OCI-LY7 (cell line): ENCODE measurements around the gene OGFRL1. TPM values are rescaled to one million over a fixed set of nuclear protein-coding genes. Genes with fewer than 3 reads are reported as not detected.
A peak's percentile ranks its signal among the peaks of the same experiment; 100 is the strongest.

ENCODE experiments used
- BruUV-seq: library from RNA; stranded (reverse); fragments of 400-500 nt; replicated peaks from 2 replicates; lab custom pipeline; 2021; lab: Mats Ljungman, UMichigan
- CTCF ChIA-PET: fragments of 300-600 bp; sonication (Branson Sonifier 250); formaldehyde crosslinking; loops from one replicate; lab custom pipeline; 2022; ENCODE audit warnings: antibody characterized with exemption; ENCODE audit not compliant: unreplicated experiment; lab: Charles Lee
- POLR2A ChIA-PET: fragments of 300-600 bp; sonication (Branson Sonifier 250); formaldehyde crosslinking; loops from one replicate; lab custom pipeline; 2022; ENCODE audit warnings: antibody characterized with exemption; lab: Charles Lee
- DNase-seq: peaks from one replicate; pipeline ENCODE4 v3.0.0-alpha.2; 2015; ENCODE audit warnings: low spot score
- H2AFZ ChIP-seq: fragments of 200-600 bp; sonication (generic), shearing (Covaris generic); 2 replicates; pipeline ENCODE4 v1.6.1; 2014; ENCODE audit warnings: mild to moderate bottlenecking, antibody characterized with exemption, low read length, moderate library complexity
- H3K27ac ChIP-seq: fragments of 200-600 bp; sonication (generic); 2 replicates; pipeline ENCODE4 v1.5.1; 2014; ENCODE audit warnings: mixed run types, low read depth, mild to moderate bottlenecking, moderate library complexity, low read length, inconsistent platforms; ENCODE audit not compliant: poor library complexity, severe bottlenecking
- H3K36me3 ChIP-seq: fragments of 200-600 bp; sonication (generic); 2 replicates; pipeline ENCODE4 v1.6.1; 2014; ENCODE audit warnings: mild to moderate bottlenecking, antibody characterized with exemption, low read length, moderate library complexity, mixed read lengths; ENCODE audit not compliant: insufficient read depth
- H3K4me1 ChIP-seq: fragments of 200-600 bp; sonication (generic); 2 replicates; pipeline ENCODE4 v1.5.1; 2014; ENCODE audit warnings: mild to moderate bottlenecking, low read length; ENCODE audit not compliant: insufficient read depth, poor library complexity, severe bottlenecking
- H3K4me2 ChIP-seq: fragments of 200-600 bp; sonication (generic); 2 replicates; pipeline ENCODE4 v1.6.1; 2014; ENCODE audit warnings: mild to moderate bottlenecking, low read length
- H3K4me3 ChIP-seq: fragments of 200-600 bp; sonication (generic); 2 replicates; pipeline ENCODE4 v1.5.1; 2014; ENCODE audit warnings: mild to moderate bottlenecking, low read depth, low read length; ENCODE audit not compliant: poor library complexity, severe bottlenecking
- H3K79me2 ChIP-seq: fragments of 200-600 bp; sonication (generic); 2 replicates; pipeline ENCODE4 v1.6.1; 2016; ENCODE audit warnings: low read depth, mild to moderate bottlenecking, low read length, moderate library complexity, mixed read lengths; ENCODE audit not compliant: insufficient read depth
- H3K9me2 ChIP-seq: fragments of 200-600 bp; sonication (generic); 2 replicates; pipeline ENCODE4 v1.6.1; 2016; ENCODE audit warnings: mild to moderate bottlenecking, low read length, mixed read lengths; ENCODE audit not compliant: insufficient read depth
- H3K9me3 ChIP-seq: fragments of 200-600 bp; sonication (generic); 2 replicates; pipeline ENCODE4 v1.6.1; 2014; ENCODE audit warnings: mild to moderate bottlenecking, mixed run types, low read length, mixed read lengths
- H4K20me1 ChIP-seq: fragments of 200-600 bp; sonication (generic); 2 replicates; pipeline ENCODE4 v1.6.1; 2014; ENCODE audit warnings: mild to moderate bottlenecking, antibody characterized with exemption, low read length, moderate library complexity, mixed read lengths; ENCODE audit not compliant: insufficient read depth
- EZH2phosphoT487 ChIP-seq: fragments of 200-600 bp; sonication (generic); IDR thresholded peaks from 2 replicates; pipeline ENCODE4 v1.6.1; 2018; ENCODE audit warnings: low read depth, borderline replicate concordance, mild to moderate bottlenecking, mixed run types, antibody characterized with exemption, low read length, moderate library complexity, mixed read lengths
- intact Hi-C: fragments of 100-400 bp; cut with micrococcal nuclease; formaldehyde crosslinking; loops from one replicate; pipeline ENCODE4 v1.10.0; 2022; ENCODE audit not compliant: unreplicated experiment
- total RNA-seq, 2 experiments: library from RNA; depleted of rRNA in 1 of 2; stranded (reverse); fragments of >200 nt in 1 of 2; shearing (Covaris generic) in 1 of 2; gene quantifications; 2 replicates each; pipeline ENCODE4 v1.2.3, GENCODE V29; 2014 to 2022
- TF ChIP-seq, protein P1 (sequence below): fragments of 200-600 bp; sonication (generic); conservative IDR thresholded peaks from 2 replicates; pipeline ENCODE4 v1.5.1; 2014; ENCODE audit warnings: mild to moderate bottlenecking, antibody characterized with exemption, low read length, moderate library complexity, mixed read lengths

OGFRL1 gene
- total RNA-seq, 2 experiments from 2014 or later, result 32.9 to 33.5 TPM

DNA sequence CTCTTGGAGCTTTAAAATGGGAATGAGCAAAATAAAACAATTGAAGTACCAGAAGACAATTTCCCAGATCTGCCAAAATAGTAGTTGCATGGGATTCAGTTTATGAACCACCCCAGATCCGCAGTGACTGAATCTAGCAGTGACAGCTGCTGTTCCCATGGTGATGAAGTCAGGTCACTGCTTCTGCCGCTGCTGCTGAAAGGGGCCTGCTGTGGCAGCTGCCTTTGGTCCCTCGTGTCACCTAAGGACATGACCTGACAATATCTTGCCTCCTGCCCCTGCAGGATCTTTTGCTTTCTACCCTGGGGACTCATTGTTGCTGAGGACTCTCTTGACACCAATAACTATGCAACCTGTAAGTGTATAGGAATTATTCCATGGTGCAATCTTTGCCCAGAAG is 34.3 kb upstream of the OGFRL1 start:
- peaks cover 52% of the 10 kb centered on the region for H3K4me1 ChIP-seq
- no peaks in the 10 kb centered on the region for H3K9me3 ChIP-seq
- no peak overlapping the region for H3K4me3 ChIP-seq
- DNase-seq, result peak; percentile 28
- no peaks in the 10 kb centered on the region for H3K79me2 ChIP-seq
- BruUV-seq, result no TSS peak
- H3K27ac ChIP-seq, result no peak overlapping the region
- ChIA-PET CTCF (no interaction called here), POLR2A (interaction anchor here (0.7 to 1.0 kb wide), 3 partner anchors 22 to 96 kb away, joined by 3 to 5 read pairs (median 4); partner anchors contain the start of gene OGFRL1)
- TF ChIP-seq, protein P1, sequence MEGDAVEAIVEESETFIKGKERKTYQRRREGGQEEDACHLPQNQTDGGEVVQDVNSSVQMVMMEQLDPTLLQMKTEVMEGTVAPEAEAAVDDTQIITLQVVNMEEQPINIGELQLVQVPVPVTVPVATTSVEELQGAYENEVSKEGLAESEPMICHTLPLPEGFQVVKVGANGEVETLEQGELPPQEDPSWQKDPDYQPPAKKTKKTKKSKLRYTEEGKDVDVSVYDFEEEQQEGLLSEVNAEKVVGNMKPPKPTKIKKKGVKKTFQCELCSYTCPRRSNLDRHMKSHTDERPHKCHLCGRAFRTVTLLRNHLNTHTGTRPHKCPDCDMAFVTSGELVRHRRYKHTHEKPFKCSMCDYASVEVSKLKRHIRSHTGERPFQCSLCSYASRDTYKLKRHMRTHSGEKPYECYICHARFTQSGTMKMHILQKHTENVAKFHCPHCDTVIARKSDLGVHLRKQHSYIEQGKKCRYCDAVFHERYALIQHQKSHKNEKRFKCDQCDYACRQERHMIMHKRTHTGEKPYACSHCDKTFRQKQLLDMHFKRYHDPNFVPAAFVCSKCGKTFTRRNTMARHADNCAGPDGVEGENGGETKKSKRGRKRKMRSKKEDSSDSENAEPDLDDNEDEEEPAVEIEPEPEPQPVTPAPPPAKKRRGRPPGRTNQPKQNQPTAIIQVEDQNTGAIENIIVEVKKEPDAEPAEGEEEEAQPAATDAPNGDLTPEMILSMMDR, result no peak
- no peak for TF ChIP-seq EZH2phosphoT487
- intact Hi-C loops, result no loop called here
- no peaks in the 10 kb centered on the region for H3K9me2 ChIP-seq
- H3K4me2 ChIP-seq, result no peak overlapping the region
- no peaks in the 10 kb centered on the region for H4K20me1 ChIP-seq
- H3K36me3 ChIP-seq, result no peaks in the 10 kb centered on the region
- peak overlapping the region; percentile 91 for H2AFZ ChIP-seq

DNA sequence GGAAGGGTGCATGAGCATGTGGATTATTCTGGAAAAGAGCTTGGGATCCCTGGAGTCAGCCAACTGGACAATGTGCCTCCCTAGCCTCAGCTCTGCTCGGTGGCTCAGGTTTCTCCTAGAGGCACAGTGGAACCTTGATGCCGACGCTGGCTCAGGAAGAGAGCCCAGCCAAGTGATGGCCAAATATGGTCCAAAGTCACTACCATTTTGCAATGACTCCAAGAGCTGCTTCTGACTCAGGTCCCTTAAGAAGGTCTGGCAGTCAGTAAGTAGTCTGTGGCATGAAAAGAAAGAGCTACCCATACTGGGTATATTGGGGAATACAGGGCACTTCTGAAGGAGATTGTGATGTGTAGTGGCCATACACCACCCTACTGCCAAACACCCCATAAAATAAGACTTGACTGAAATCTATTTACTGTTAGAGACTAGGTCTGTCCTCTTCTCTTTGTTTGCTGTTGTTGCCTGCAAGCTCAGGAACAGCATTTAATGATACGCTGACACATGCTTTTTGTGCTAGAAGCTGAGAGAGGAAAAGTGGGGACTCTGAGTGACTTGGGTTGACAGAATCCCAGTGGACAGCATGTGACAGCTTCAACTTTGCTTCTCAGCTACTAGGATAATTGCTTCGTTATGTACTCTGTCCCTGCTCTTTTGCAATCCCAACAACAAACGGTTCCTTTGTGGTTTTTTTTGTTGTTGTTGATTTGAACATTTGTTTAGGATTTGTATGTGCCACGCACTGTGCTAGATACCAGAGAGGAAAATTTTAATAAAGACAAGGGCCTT is 30.3 kb upstream of the OGFRL1 start:
- H2AFZ ChIP-seq, result no peak overlapping the region
- no peaks in the 10 kb centered on the region for H3K36me3 ChIP-seq
- DNase-seq, result no peak
- H3K79me2 ChIP-seq, result no peaks in the 10 kb centered on the region
- no peak overlapping the region for H3K4me2 ChIP-seq
- H3K4me1 ChIP-seq, result peaks cover 12% of the 10 kb centered on the region
- H4K20me1 ChIP-seq, result no peaks in the 10 kb centered on the region
- no TSS peak for BruUV-seq
- H3K9me3 ChIP-seq, result no peaks in the 10 kb centered on the region
- ChIA-PET POLR2A (interaction anchor here (2.0 to 2.3 kb wide), 2 partner anchors 10 to 27 kb away, joined by 5 to 6 read pairs; no protein-coding TSS in a partner anchor), CTCF (no interaction called here)
- TF ChIP-seq EZH2phosphoT487, result no peak
- TF ChIP-seq, protein P1, result no peak
- H3K4me3 ChIP-seq, result no peak overlapping the region
- no peak overlapping the region for H3K27ac ChIP-seq
- no peaks in the 10 kb centered on the region for H3K9me2 ChIP-seq
- intact Hi-C loops, result no loop called here
